Measurements from ENCODE around the gene WDFY1. TPM values are rescaled to one million over a fixed set of nuclear protein-coding genes. Genes with fewer than 3 reads are reported as not detected.

Gene WDFY1
- polyA plus RNA-seq, 12 donors, result 21.0 to 40.8 (median 33.9) TPM; not detected in 1

Other genes starting within 250 kb of the WDFY1 start
- gene AP1S3, start 107.8 kb downstream of the WDFY1 start, polyA plus RNA-seq (ENCODE audit: insufficient read length in 12 of 12), result 1 to 10 TPM in 4 of 12 donors, under 1 TPM in 6, not detected in 2; 0.30 to 3.2 (median 0.87) TPM
- 10 to 100 TPM in 11 of 12 donors, not detected in 1; 20.4 to 43.6 (median 27.7) TPM for gene MRPL44, start 12.1 kb upstream of the WDFY1 start, polyA plus RNA-seq (ENCODE audit: insufficient read length in 12 of 12)
- gene SERPINE2, start 94.0 kb upstream of the WDFY1 start, polyA plus RNA-seq (ENCODE audit: insufficient read length in 12 of 12), result 100 to 1,000 TPM in 5 of 12 donors, 10 to 100 TPM in 6, not detected in 1; 78.4 to 128 (median 89.2) TPM

All from muscle of arm (tissue), 12 donors.